AG04449 (cell line): ENCODE results near the gene DHDDS.
A peak's percentile ranks its signal among the peaks of the same experiment; 100 is the strongest.

Experiments used
- CTCF ChIA-PET: fragments of 350-600 bp; formaldehyde crosslinking; extraction: SDS; loops from one replicate; lab custom pipeline; 2021; ENCODE audit warnings: antibody characterized with exemption; lab: Yijun Ruan, JAX
- POLR2A ChIA-PET: fragments of 400-600, 350-600 bp; formaldehyde crosslinking; extraction: SDS; loops from one replicate; lab custom pipeline; 2020; ENCODE audit warnings: antibody characterized with exemption, inconsistent platforms; lab: Yijun Ruan, JAX
- DNase-seq: peaks from one replicate; pipeline ENCODE4 v3.0.0-alpha.2; 2010; ENCODE audit warnings: low read depth, low spot score
- H3K4me3 ChIP-seq: 2 replicates; pipeline ENCODE4 v1.5.1; 2011; ENCODE audit warnings: low read depth, mild to moderate bottlenecking, control low read depth, low read length
- TF ChIP-seq, protein P1 (sequence below): IDR thresholded peaks from one replicate; pipeline ENCODE4 v1.5.1; 2011; ENCODE audit warnings: mild to moderate bottlenecking, moderate library complexity, low read length, control low read depth, inconsistent platforms; ENCODE audit not compliant: insufficient read depth; ENCODE audit errors: missing control alignments

DHDDS gene

GRCh38 chr1:26452459-26453183 is 20.5 kb downstream of the DHDDS start:
- no peak overlapping the region for H3K4me3 ChIP-seq
- DNase-seq, result no peak
- TF ChIP-seq, protein P1, sequence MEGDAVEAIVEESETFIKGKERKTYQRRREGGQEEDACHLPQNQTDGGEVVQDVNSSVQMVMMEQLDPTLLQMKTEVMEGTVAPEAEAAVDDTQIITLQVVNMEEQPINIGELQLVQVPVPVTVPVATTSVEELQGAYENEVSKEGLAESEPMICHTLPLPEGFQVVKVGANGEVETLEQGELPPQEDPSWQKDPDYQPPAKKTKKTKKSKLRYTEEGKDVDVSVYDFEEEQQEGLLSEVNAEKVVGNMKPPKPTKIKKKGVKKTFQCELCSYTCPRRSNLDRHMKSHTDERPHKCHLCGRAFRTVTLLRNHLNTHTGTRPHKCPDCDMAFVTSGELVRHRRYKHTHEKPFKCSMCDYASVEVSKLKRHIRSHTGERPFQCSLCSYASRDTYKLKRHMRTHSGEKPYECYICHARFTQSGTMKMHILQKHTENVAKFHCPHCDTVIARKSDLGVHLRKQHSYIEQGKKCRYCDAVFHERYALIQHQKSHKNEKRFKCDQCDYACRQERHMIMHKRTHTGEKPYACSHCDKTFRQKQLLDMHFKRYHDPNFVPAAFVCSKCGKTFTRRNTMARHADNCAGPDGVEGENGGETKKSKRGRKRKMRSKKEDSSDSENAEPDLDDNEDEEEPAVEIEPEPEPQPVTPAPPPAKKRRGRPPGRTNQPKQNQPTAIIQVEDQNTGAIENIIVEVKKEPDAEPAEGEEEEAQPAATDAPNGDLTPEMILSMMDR, result no peak
- ChIA-PET POLR2A (no interaction called here), CTCF (interaction anchor here (3.1 kb wide), 1 partner anchor 17 kb away, joined by 19 read pairs; no protein-coding TSS in a partner anchor)

- ChIA-PET CTCF (interaction anchor here (1.9 to 4.7 kb wide), 3 partner anchors 8 to 42 kb away, joined by 6 to 47 read pairs (median 13); partner anchors contain the start of gene HMGN2), POLR2A (no interaction called here)
- H3K4me3 ChIP-seq, result no peak overlapping the region
- no peak for DNase-seq
- TF ChIP-seq, protein P1, result no peak
Observed at GRCh38 chr1:26459148-26459547, 27.0 kb downstream of the DHDDS start.

- TF ChIP-seq, protein P1, result no peak
- CTCF ChIA-PET, result interaction anchor here (1.9 to 4.7 kb wide), 3 partner anchors 8 to 43 kb away, joined by 6 to 47 read pairs (median 13); partner anchors contain the start of gene HMGN2
- POLR2A ChIA-PET, result no interaction called here
Observed at GRCh38 chr1:26459573-26460031, 27.5 kb downstream of the DHDDS start.

GRCh38 chr1:26468911-26469310 is 36.8 kb downstream of the DHDDS start:
- no peak overlapping the region for H3K4me3 ChIP-seq
- TF ChIP-seq, protein P1, result no peak
- POLR2A ChIA-PET, result no interaction called here
- DNase-seq, result no peak
- CTCF ChIA-PET, result interaction anchor here (1.6 to 3.5 kb wide), 7 partner anchors 8 to 44 kb away, joined by 4 to 47 read pairs (median 17); partner anchors contain the start of gene DHDDS

More at GRCh38 chr1:26459573-26460031, 27.5 kb downstream of the DHDDS start:
- no peak for DNase-seq
- no peak overlapping the region for H3K4me3 ChIP-seq

GRCh38 chr1:26469558-26469957 is 37.4 kb downstream of the DHDDS start:
- no peak for DNase-seq
- CTCF ChIA-PET, result interaction anchor here (1.0 to 3.5 kb wide), 13 partner anchors 8 to 194 kb away, joined by 3 to 47 read pairs (median 10); partner anchors contain the start of gene DHDDS
- TF ChIP-seq, protein P1, result no peak
- H3K4me3 ChIP-seq, result no peak overlapping the region
- POLR2A ChIA-PET, result no interaction called here

- CTCF ChIA-PET, result interaction anchor here (0.6 to 3.5 kb wide), 11 partner anchors 10 to 497 kb away, joined by 3 to 47 read pairs (median 13); partner anchors contain the start of gene DHDDS
- DNase-seq, result no peak
- POLR2A ChIA-PET, result no interaction called here
- H3K4me3 ChIP-seq, result peak overlapping the region; percentile 77
- TF ChIP-seq, protein P1, result no peak
Observed at GRCh38 chr1:26470878-26471497, 38.9 kb downstream of the DHDDS start.
